ENCODE measurements around the gene AJUBA. TPM values are rescaled to one million over a fixed set of nuclear protein-coding genes. Genes with fewer than 3 reads are reported as not detected.
A peak's percentile ranks its signal among the peaks of the same experiment; 100 is the strongest.

The AJUBA gene
- total RNA-seq, 2 donors from 2014 or later: 1.3 to 1.5 TPM

DNA sequence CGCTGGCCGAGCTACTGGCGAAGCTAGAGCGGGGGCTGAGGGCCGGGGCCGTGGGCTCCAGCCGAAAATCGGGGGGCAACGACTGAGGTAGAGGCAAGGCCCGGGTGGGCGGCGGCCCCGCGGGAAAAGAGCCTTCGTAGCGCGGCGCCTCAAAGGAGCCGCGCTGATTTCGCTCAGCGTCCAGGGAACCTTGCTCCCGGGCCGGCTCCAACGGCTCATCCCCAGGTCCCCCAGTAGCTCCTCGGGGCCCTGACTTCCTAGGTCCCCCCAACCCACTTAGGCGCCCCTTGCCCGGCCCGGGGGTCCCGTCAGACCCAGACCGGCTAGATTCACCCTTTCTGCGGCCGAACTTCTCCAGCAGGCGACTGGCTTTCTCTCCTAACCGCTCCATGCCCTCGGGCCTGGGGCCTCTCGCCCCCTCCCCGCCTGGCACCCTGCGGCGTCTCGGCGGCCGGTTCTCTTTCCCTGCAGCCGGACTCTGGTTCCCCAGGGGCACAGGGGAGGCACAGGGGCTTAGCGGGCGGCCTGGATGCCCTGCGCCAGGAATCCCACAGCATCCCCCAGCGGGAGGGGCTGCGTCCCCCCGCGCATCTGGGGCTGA is 375 bp downstream of the AJUBA start:
- H3K9me3 ChIP-seq (ENCODE audit: control insufficient read depth, low read length, poor library complexity, severe bottlenecking): no peaks in the 10 kb centered on the region
- H3K4me3 Mint-ChIP-seq: no peak overlapping the region
- H3K36me3 Mint-ChIP-seq (ENCODE audit: low read depth): peaks cover 5% of the 10 kb centered on the region
- H3K27ac Mint-ChIP-seq: no peak overlapping the region
- no peak for DNase-seq
- ATAC-seq: no peak
- H3K27me3 Mint-ChIP-seq: no peaks in the 10 kb centered on the region
- H3K4me1 Mint-ChIP-seq: peaks cover 12% of the 10 kb centered on the region

DNA sequence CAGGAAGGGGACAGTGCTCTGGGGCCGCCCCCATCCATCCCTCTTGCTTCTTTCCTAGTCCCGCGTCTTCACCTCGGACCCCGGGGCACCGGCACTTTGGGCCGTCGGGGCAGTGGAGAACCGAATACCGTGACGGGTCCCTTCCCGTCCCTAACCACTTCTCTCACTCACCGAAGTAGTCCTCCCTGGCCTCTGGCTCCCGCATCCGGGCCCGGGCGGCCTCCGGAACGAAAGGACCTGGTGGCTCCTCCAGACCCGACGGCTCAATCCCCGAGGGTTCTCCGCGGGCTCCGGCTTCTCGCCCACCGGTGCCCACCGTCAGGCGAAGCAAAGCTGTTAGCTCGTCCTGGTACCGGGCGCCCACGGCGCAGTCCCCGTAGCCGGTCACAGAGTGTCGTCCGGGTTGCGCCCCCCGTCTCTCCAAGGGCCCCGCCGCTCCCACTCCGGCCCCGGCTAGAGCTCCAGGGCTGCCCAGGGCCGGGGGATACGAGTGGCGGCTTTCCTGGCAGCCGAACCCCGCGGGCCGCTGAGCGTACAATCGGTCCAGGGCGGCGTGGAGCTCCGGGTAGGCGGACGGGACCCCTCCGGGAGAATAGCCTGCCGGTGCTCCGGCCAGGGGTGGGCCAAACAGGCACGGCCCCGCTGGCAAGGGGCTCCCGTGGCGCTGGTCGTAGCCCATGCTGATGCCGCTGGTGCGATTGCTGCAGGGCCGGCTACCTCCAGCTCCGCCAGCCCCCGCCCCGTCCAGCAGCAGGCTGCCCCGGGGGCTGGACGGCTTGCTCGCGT is 1.1 kb downstream of the AJUBA start:
- Mint-ChIP-seq H3K27ac (no peak overlapping the region), H3K4me1 (peaks cover 12% of the 10 kb centered on the region), H3K4me3 (peak overlapping the region; percentile 75), H3K36me3 (ENCODE audit: low read depth) (peaks cover 5% of the 10 kb centered on the region), H3K27me3 (no peaks in the 10 kb centered on the region)
- DNase-seq (peak in 1 of 3 donors; percentile 18), ATAC-seq (peak; percentile 12)
- no peaks in the 10 kb centered on the region for H3K9me3 ChIP-seq (ENCODE audit: control insufficient read depth, low read length, poor library complexity, severe bottlenecking)

DNA sequence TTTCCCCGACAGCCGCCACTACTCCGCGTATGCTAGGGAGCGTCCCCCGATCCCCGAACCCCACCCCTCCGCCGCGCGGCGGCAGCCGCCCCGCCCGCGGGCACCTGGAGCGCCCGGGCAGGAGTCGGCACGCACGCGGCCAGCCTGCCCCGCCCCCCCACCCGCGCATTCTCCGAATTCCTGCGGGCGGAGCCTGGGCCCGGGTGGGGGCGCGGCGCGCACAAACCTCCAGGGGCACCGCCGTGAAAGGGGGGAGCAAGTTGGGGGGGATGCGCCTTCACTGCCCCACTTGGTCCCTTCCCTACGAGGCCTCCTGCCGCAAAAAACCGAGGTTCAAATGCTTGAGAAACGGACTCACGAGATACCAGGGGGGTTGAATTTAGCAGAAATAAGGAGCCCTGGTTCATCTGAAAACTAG is 1.7 kb downstream of the AJUBA start:
- H3K9me3 ChIP-seq (ENCODE audit: control insufficient read depth, low read length, poor library complexity, severe bottlenecking): no peaks in the 10 kb centered on the region
- Mint-ChIP-seq H3K4me1 (peaks cover 12% of the 10 kb centered on the region), H3K36me3 (ENCODE audit: low read depth) (peaks cover 5% of the 10 kb centered on the region), H3K27me3 (no peaks in the 10 kb centered on the region), H3K4me3 (peak overlapping the region; percentile 75), H3K27ac (no peak overlapping the region)
- DNase-seq (peak in 2 of 3 donors; percentile 23 to 33), ATAC-seq (peak; percentile 27)

DNA sequence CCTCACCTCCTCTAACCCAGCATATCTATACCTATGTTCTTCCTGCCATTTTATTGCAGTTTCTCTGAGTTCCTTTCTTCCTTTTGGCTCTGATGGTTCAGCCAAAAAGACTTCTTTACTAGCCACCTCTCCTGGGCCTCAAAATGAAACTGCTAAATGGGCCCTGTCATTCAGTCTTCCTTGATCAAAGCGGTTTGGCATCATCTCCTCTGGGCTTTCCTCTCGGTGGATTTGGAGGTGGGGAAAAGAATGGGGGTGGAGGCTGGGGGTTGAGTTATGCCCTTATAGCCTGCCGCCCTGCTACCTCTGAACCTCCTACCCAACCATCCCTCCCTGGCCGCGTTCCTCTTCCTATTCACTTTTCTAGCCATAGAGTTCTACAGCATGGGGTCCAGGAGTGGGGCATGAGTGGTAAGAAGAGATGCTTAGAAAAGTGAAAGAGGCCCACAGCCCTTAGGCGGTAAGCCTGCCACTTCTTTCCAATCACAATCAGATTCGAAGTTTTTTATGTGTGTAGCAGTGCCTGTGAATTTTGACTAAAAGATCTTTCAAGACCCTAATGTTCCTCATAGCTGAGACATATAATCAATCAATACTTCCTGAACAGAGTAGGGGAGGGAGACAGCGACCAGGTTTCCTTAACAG is 2.5 kb downstream of the AJUBA start:
- Mint-ChIP-seq H3K27ac (no peak overlapping the region), H3K36me3 (ENCODE audit: low read depth) (peaks cover 2% of the 10 kb centered on the region), H3K4me3 (peak overlapping the region; percentile 74), H3K4me1 (peaks cover 10% of the 10 kb centered on the region), H3K27me3 (no peaks in the 10 kb centered on the region)
- no peaks in the 10 kb centered on the region for H3K9me3 ChIP-seq (ENCODE audit: control insufficient read depth, low read length, poor library complexity, severe bottlenecking)
- DNase-seq (no peak), ATAC-seq (no peak)

DNA sequence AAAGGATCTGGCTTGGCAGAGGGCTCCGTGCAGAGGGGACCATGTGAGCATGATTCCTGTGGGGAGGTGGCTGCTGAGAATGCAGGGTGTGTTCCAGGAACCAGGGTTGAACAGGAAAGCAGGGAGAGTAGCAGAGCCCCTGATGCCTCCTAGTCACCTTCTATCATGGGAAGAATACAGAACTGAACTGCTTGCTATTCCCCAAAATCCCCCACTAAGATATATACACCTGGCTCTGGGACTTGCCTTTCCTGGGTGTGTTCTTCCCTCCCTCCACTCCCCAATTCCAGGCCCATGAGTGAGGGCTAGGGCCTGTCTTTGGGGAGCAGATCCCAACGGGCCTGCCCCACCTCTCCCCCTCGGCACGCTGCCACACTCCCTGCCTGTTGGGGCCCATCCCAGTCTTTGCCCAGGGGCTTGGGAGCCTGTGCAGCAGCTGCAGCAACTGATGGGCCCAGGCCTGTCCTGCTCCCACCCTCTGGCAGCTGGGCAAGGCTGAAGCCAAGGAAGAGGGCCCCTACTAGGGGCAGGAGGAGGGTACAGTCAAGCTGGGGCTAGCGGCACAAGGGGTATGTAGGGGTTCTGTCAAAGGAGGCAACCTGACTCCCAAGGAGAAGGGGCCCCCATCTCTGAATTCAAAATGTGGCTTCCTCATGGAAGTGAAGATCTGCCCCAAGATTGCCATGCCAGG is 3.2 kb downstream of the AJUBA start:
- H3K27ac Mint-ChIP-seq: no peak overlapping the region
- H3K36me3 Mint-ChIP-seq (ENCODE audit: low read depth): peaks cover 2% of the 10 kb centered on the region
- no peak for DNase-seq
- no peak for ATAC-seq
- H3K4me1 Mint-ChIP-seq: peaks cover 10% of the 10 kb centered on the region
- H3K9me3 ChIP-seq (ENCODE audit: control insufficient read depth, low read length, poor library complexity, severe bottlenecking): no peaks in the 10 kb centered on the region
- no peaks in the 10 kb centered on the region for H3K27me3 Mint-ChIP-seq
- no peak overlapping the region for H3K4me3 Mint-ChIP-seq

DNA sequence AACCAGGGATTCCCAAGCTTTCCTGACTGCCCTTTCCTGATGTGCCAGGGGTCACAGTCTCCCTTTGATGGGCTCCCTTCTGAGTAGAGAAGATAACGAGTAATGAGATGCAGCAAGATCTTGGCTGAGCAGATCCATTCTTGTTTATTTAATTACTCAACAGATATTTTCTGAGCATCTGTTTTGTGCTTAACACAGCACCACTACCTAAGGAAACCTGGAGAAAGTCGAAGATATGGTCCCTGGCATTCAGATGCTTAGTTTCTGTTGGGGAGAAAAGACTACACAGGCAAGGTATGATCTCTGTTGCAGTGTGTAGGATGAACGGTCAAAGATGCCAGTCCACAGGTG is 3.9 kb downstream of the AJUBA start:
- DNase-seq (no peak), ATAC-seq (no peak)
- H3K9me3 ChIP-seq (ENCODE audit: control insufficient read depth, low read length, poor library complexity, severe bottlenecking): no peaks in the 10 kb centered on the region
- no peak overlapping the region for H3K27ac Mint-ChIP-seq
- H3K36me3 Mint-ChIP-seq (ENCODE audit: low read depth): peaks cover 2% of the 10 kb centered on the region
- H3K27me3 Mint-ChIP-seq: no peaks in the 10 kb centered on the region
- H3K4me3 Mint-ChIP-seq: no peak overlapping the region
- peaks cover 14% of the 10 kb centered on the region for H3K4me1 Mint-ChIP-seq

DNA sequence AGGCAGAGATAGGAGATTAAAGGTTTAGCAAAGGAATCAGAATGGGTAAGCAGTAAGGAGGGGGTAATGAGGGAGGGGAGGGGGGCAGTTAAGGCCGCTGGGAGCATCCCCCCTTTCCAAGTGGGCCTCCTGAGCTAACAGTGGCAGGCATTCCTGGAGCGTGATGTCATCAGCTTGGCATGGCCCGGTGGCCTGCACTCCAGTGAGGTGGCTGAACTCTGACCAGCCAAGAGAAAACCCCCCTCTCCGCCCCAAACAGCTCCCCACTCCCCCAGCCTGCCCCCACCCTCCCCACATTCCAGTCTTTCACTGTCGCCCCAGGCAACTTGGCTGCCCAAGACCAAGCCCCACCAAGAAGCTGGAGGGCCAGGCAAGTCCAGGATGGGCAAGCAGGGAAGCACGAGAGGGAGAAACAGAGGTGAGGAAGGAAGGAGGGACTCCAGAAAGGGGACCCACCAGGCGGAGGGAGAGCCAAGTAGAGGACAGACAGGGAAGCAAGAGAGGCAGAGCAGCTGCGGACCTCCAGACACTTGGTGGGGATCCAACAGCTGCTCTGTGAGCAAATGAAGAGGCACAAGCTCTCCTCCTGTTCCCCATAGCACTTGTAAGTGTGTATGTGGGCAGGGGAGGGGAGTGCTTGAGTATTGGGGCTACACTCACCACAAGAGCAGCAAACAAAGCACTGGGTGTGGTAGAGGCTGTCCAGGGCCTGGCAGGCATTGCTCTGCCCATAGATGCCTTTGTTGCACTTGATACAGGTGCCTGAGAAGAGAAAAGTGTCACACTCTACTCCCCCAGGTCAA is 4.5 kb downstream of the AJUBA start:
- H3K9me3 ChIP-seq (ENCODE audit: control insufficient read depth, low read length, poor library complexity, severe bottlenecking): no peaks in the 10 kb centered on the region
- Mint-ChIP-seq H3K36me3 (ENCODE audit: low read depth) (peaks cover 2% of the 10 kb centered on the region), H3K27me3 (no peaks in the 10 kb centered on the region), H3K27ac (no peak overlapping the region), H3K4me1 (peaks cover 14% of the 10 kb centered on the region), H3K4me3 (no peak overlapping the region)
- DNase-seq (no peak), ATAC-seq (no peak)

DNA sequence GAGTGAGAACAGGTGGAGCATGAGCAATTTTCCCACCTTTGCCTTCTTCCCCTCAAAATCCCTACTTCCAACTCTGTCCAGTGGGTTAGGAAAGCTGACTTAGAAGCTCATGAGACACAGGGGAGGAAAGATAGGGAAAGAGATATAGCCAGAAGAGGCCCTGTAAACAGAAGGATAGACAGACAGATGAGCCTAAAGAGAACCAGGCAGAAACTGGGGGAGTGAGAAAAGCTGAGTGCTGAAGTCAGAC is 5.0 kb downstream of the AJUBA start:
- DNase-seq (no peak), ATAC-seq (no peak)
- Mint-ChIP-seq H3K27ac (no peak overlapping the region), H3K36me3 (ENCODE audit: low read depth) (peaks cover 2% of the 10 kb centered on the region), H3K4me1 (peaks cover 14% of the 10 kb centered on the region), H3K27me3 (no peaks in the 10 kb centered on the region), H3K4me3 (no peak overlapping the region)
- H3K9me3 ChIP-seq (ENCODE audit: control insufficient read depth, low read length, poor library complexity, severe bottlenecking): no peaks in the 10 kb centered on the region

DNA sequence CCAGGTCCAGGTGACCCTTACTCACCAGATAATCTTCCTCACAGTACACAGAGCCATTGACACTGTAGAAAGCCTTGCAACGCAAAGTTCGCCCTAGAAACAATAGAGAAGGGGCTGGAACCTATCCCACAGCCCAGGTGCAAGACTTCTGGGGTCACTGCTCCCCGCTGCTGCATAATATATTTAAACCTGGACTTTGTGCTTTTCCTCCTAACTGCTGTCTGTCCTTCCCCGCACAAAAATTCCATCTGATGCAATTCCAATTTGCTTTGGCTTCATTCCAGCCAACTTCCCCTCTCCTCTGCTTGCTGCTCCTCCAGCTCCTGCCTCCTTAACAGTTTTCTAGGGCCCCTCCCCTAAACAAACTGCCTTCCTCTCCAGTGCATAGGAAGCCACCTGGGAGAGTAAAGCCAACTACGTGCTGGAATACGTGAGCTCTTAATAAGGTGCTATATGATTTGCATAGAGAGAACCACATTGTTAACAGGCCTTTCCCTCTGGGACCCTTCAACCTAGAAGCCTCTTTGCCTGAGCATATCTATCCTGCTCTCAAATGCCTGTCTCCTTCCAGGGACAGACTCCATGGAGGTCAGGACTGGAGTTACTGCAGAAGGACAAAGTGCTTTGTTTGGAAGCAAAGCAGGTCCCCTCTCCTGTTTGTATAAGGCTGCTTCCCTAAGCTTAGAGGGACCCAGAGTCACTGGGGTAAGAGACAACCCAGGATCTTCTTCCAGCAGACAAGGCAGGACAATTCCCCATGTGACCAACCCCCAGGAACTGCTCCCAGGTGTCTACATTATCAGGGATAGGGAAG is 5.5 kb downstream of the AJUBA start:
- DNase-seq (no peak), ATAC-seq (no peak)
- H3K27ac Mint-ChIP-seq: no peak overlapping the region
- no peaks in the 10 kb centered on the region for H3K9me3 ChIP-seq (ENCODE audit: control insufficient read depth, low read length, poor library complexity, severe bottlenecking)
- peaks cover 14% of the 10 kb centered on the region for H3K4me1 Mint-ChIP-seq
- no peak overlapping the region for H3K4me3 Mint-ChIP-seq
- H3K27me3 Mint-ChIP-seq: no peaks in the 10 kb centered on the region
- H3K36me3 Mint-ChIP-seq (ENCODE audit: low read depth): peaks cover 2% of the 10 kb centered on the region

DNA sequence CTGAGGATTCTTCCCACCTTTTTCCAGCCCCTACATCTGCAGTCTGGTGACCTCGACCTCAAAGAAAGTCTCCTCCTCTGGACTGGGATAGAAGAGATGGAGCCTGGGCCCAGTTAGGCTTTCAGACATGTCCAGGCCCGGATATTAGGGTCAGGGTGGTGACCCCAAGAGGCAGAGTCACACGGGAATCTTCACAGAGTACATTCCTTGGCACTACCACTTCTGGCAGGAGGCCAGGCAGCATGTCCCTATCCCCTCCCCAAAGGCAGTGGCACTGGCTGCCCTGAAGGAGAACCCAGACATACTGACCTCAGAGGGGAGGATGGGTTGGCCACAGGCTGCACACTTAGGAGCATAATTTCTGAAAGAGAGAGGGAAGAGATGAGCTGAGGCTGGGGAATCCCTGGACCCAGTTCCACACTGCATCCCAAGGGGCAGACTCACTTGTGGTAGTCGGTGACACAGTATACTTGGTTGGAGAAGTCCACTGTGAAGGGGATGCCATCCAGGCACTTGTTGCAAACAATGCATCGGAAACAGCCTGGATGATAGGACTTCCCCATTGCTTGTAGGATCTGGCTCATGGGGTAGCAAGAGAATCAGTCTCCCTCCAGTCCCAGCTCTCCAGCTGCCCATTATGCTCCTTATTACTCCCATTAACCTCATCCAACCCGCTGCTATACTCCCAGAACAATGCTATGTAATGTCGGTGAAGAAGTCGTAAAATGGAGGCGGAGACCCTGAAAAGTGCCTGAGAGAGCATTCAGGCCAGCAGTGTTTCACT is 7.6 kb downstream of the AJUBA start:
- H3K27me3 Mint-ChIP-seq: no peaks in the 10 kb centered on the region
- no peak overlapping the region for H3K27ac Mint-ChIP-seq
- no peak overlapping the region for H3K4me3 Mint-ChIP-seq
- peaks cover 2% of the 10 kb centered on the region for H3K36me3 Mint-ChIP-seq (ENCODE audit: low read depth)
- no peaks in the 10 kb centered on the region for H3K9me3 ChIP-seq (ENCODE audit: control insufficient read depth, low read length, poor library complexity, severe bottlenecking)
- ATAC-seq (no peak), DNase-seq (no peak)
- peaks cover 9% of the 10 kb centered on the region for H3K4me1 Mint-ChIP-seq

DNA sequence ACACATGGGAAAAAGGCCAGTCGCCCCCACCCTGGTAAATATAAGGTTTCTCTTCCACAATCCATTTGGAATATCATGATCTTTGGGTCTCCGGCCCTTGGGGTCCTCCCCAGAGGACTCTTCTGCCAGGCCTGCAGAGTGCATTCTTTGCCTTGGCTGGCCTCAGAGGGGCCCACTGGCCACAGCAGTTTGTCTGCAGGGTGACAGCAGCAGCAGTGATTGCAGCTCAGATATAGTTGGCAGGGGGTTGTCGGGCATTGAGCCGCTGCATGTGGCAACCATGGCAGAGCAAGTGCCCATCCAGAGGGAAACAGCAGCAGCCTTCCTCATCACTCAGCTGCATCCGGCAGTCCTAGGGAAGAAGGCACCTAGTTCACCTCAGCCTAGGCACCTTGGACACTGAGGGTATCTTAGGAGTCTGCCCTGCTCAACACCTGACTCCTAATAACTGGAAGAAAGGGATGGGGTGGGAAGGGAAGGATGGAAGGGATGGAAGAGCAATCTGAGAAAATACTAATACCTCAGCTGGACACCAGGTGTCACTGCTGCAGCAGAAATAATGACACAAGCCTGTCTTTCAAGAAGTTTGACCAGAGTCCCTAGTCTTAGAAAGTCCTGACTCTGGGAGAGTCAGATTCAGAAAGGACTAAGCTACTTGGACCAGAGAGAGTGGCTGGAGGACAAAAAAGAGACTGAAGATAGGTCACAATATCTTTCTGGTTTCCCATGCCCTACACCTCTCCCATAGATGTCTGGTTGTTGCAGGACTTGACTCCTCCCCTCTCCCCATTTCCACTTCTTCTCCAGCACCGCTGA is 8.9 kb downstream of the AJUBA start:
- ATAC-seq (peak; percentile 66), DNase-seq (peak in 1 of 3 donors; percentile 20)
- H3K9me3 ChIP-seq (ENCODE audit: control insufficient read depth, low read length, poor library complexity, severe bottlenecking): no peaks in the 10 kb centered on the region
- H3K27me3 Mint-ChIP-seq: no peaks in the 10 kb centered on the region
- H3K27ac Mint-ChIP-seq: no peak overlapping the region
- H3K4me1 Mint-ChIP-seq: peaks cover 6% of the 10 kb centered on the region
- no peak overlapping the region for H3K4me3 Mint-ChIP-seq
- H3K36me3 Mint-ChIP-seq (ENCODE audit: low read depth): peaks cover 2% of the 10 kb centered on the region

Data from T-helper 17 cell (primary cell).